ENCODE data around the gene OR2AT4.
"Not testable (repeated sequence)": the region's sequence is repeated elsewhere in the genome, so short reads cannot be mapped to it uniquely, and the experiment has no call there.

The OR2AT4 gene

DNA sequence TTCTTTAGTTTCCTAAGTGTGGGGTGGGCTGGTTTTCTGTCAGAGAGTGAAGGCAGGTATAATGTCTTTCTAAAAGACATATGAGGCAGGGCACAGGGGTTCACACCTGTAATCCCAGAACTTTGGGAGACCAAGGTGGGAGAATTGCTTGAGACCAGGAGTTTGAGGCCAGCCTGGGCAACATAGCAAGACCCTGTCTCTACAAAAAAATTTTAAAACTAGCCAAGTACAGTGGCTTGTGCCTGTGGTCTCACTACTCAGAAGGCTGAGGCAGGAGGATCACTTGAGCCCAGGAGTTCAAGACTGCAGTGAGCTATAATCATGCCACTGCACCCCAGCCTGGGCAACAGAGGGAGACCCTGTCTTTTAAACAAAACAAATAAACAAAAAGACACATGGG, 2.3 kb downstream of the OR2AT4 start:
- Mint-ChIP-seq H3K27me3 (ENCODE audit: low read depth) (peaks cover 33% of the 10 kb centered on the region), H3K9me3 (peaks cover 11% of the 10 kb centered on the region)
- not testable (repeated sequence) for H3K27ac Mint-ChIP-seq; DNase-seq (ENCODE audit: low spot score); H3K4me3 Mint-ChIP-seq; H3K36me3 Mint-ChIP-seq (ENCODE audit: low read depth); H3K4me1 Mint-ChIP-seq (ENCODE audit: low read depth)

DNA sequence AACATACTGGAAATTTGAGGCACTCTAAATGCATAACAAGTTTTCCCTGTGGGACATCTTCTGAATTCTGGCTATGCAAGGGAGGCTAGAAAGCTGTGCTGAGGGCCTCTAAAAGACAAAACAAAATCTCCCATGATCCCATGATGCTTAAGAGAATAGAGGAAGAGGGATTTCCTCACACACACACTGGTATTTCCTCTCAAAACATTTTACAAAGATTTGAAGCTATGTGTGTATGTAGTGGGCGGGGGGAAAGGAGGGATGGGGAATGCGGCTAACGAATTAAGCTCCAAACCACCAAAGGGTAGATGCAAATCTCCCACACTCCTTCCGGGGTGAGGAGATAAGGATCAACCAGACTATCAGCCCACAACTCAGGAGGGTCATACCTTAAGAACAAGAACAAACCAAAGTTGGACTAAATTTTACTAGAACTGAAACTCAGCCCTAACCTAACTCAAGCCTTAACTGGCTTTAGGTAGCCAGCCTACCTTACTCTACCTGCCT, 6.0 kb downstream of the OR2AT4 start:
- H3K27me3 Mint-ChIP-seq (ENCODE audit: low read depth): peaks cover 53% of the 10 kb centered on the region
- H3K4me3 Mint-ChIP-seq: no peak overlapping the region
- DNase-seq (ENCODE audit: low spot score): no peak
- H3K27ac Mint-ChIP-seq: no peak overlapping the region
- peaks cover 3% of the 10 kb centered on the region for H3K4me1 Mint-ChIP-seq (ENCODE audit: low read depth)
- no peaks in the 10 kb centered on the region for H3K36me3 Mint-ChIP-seq (ENCODE audit: low read depth)
- peaks cover 11% of the 10 kb centered on the region for H3K9me3 Mint-ChIP-seq

DNA sequence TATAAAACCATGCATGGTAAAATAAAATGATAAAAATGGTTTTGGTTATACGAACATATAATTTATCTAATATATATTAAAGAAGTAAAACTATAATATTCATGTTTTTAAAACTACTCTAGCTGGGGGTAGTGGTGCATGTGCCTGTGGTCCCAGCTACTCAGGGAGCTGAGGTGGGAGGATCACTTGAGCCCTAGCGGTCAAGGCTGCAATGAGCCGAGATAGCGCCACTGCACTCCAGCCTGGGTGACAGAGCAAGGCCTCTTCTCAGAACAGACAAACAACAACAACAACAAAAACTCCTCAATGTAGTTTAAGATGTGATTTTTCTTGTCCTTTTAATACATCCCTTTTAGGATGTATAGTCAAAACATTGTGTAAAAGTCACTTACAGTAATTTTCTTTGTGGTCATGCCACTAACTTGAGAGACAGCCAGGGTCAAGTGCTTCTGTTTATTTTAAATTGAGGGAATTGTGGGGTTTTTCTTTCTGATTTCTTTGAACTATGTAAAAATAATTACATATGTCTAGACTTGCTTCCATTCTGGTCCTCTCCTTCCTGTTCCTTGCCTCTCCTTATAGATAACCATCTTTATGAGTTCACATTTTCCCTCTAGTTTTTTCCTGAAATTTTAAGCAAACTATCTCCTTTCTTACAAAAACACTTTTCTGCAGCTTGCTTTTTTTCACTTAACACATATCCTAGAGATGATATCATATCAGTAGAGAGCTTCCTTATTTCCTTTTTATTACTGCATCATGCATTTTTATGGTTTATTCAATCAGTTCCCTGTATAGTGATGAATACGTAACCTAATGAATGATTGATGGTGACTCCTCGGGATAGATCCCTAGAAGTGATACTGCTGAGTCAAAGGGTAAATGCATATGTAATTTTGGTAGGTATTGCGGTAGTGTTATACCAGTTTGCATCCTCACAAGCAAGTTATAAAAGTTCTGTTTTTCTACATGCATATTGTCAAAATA, 9.1 kb downstream of the OR2AT4 start:
- DNase-seq (ENCODE audit: low spot score): no peak
- Mint-ChIP-seq H3K27ac (no peak overlapping the region), H3K9me3 (peaks cover 11% of the 10 kb centered on the region), H3K27me3 (ENCODE audit: low read depth) (peaks cover 51% of the 10 kb centered on the region), H3K4me3 (no peak overlapping the region), H3K36me3 (ENCODE audit: low read depth) (no peaks in the 10 kb centered on the region), H3K4me1 (ENCODE audit: low read depth) (peaks cover 3% of the 10 kb centered on the region)

DNA sequence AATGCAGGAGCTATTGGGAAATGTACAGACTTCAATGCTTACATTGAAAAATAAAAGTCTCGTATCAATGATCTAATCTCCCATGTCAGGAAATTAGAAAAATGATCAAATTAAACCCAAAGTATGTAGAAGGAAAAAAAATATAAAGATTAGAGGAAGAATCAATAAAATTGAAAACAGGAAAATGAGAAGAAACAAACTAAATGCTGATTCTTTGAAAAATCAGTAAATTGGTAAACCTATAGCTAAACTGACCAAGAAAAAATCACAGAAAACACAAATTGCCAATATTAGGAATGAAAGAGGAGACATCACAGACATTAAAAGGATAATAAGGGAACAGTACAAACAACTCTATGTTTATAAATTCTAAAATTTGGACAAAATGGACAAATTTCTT, 11.8 kb downstream of the OR2AT4 start:
- H3K27me3 Mint-ChIP-seq (ENCODE audit: low read depth): peaks cover 45% of the 10 kb centered on the region
- no peak overlapping the region for H3K4me3 Mint-ChIP-seq
- H3K27ac Mint-ChIP-seq: no peak overlapping the region
- H3K4me1 Mint-ChIP-seq (ENCODE audit: low read depth): no peaks in the 10 kb centered on the region
- H3K9me3 Mint-ChIP-seq: no peaks in the 10 kb centered on the region
- no peaks in the 10 kb centered on the region for H3K36me3 Mint-ChIP-seq (ENCODE audit: low read depth)
- DNase-seq (ENCODE audit: low spot score): no peak

DNA sequence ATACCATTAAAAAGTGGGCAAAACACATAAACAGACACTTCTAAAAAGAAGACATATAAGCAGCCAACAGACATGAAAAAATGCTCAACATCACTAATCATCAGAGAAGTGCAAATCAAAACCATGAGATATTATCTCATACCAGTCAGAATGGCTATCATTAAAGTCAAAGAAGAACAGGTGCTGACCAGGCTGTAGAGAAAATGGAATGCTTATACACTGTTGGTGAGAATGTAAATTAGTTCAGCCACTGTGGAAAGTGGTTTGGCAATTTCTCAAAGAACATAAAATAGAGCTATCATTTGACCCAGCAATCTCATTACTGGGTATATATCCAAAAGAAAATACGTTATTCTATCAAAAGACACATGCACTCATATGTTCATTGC, 13.5 kb downstream of the OR2AT4 start:
- DNase-seq (ENCODE audit: low spot score): no peak
- Mint-ChIP-seq H3K9me3 (no peaks in the 10 kb centered on the region), H3K27me3 (ENCODE audit: low read depth) (peaks cover 37% of the 10 kb centered on the region), H3K36me3 (ENCODE audit: low read depth) (no peaks in the 10 kb centered on the region), H3K27ac (no peak overlapping the region), H3K4me3 (no peak overlapping the region), H3K4me1 (ENCODE audit: low read depth) (no peaks in the 10 kb centered on the region)

DNA sequence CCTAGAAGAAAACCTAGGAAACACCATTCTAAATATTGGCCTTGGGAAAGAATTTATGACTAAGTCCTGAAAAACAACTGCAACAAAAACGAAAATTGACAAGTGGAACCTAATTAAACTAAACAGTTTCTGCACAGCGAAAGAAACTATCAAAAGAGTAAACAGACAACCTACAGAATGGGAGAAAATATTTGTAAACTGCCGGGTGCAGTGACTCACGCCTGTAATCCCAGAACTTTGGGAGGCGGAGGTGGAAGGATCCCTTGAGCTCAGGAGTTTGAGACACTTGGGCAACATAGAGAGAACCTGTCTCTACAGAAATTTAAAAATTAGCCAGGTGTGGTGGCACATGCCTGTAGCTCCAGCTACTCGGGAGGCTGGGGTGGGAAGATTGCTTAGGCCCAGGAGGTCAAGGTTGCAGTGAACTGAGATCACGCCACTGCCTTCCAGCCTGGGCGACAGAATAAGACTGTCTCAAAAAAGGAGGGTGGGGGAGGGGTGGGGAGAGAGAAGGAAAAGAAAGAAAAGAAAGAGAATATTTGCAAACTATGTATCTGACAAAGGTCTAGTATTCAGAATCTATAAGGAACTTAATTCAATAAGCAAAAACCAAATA, 14.0 kb downstream of the OR2AT4 start:
- H3K27ac Mint-ChIP-seq: no peak overlapping the region
- H3K9me3 Mint-ChIP-seq: no peaks in the 10 kb centered on the region
- peaks cover 35% of the 10 kb centered on the region for H3K27me3 Mint-ChIP-seq (ENCODE audit: low read depth)
- DNase-seq (ENCODE audit: low spot score): no peak
- no peak overlapping the region for H3K4me3 Mint-ChIP-seq
- H3K36me3 Mint-ChIP-seq (ENCODE audit: low read depth): no peaks in the 10 kb centered on the region
- H3K4me1 Mint-ChIP-seq (ENCODE audit: low read depth): no peaks in the 10 kb centered on the region

DNA sequence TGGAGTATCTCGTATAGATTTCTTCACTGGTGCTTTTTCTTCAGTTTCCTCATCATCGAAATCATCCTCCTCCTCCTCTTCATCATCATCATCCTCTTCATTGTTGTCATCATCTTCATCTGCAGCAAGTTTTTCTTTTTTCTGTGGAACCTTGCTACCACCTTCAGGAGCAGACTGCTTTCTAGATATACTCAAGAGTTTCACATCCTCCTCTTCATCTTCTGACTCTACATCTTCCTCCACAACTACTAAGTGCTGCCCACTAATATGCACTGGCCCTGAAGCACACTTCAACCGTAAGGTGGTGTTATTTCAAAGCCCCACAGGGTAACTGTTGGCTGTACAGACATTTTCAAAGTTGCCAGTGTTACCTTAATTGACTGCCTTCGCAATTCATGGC, 17.1 kb downstream of the OR2AT4 start:
- Mint-ChIP-seq H3K4me3 (no peak overlapping the region), H3K27ac (no peak overlapping the region), H3K9me3 (no peaks in the 10 kb centered on the region), H3K27me3 (ENCODE audit: low read depth) (peaks cover 17% of the 10 kb centered on the region), H3K4me1 (ENCODE audit: low read depth) (no peaks in the 10 kb centered on the region), H3K36me3 (ENCODE audit: low read depth) (no peaks in the 10 kb centered on the region)
- no peak for DNase-seq (ENCODE audit: low spot score)

DNA sequence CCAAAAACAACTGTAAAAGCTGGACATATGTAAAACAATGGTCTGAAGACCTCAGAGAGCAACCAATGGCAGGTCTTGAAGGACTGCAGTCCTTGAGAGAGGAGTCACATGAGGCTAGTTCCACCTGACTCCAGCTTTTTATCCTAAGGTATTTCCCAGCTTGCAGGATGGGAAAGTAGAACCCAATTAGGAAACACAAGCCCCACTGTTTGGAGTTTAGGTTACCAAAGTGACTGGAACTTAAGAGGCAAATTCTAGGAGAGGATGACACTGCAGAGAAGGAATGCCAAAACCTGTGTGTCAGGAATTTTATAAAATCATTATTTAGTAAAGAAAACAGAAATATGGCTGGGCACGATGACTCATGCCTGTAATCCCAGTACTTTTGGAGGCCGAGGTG, 18.4 kb downstream of the OR2AT4 start:
- Mint-ChIP-seq H3K27ac (no peak overlapping the region), H3K4me3 (no peak overlapping the region), H3K9me3 (no peaks in the 10 kb centered on the region), H3K27me3 (ENCODE audit: low read depth) (peaks cover 12% of the 10 kb centered on the region), H3K36me3 (ENCODE audit: low read depth) (no peaks in the 10 kb centered on the region), H3K4me1 (ENCODE audit: low read depth) (no peaks in the 10 kb centered on the region)
- no peak for DNase-seq (ENCODE audit: low spot score)

DNA sequence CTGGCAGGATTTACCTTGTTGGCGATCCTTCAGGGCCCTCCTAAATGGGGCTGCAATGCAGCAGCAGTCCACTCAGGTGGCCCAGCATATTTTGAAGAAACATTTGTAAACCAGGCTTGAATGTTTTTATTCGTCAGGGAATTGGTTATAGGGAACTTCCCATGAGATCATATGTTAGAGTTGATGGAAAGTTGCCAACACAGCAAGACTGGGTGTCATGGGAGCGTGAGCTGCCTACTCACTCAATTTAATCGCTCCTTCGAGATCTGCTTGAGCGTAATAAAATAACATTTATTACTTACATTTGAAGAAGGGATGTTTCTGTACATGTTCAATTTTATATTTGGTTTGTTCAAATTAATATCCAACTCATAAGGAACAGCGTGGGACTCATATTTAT, 19.4 kb downstream of the OR2AT4 start:
- Mint-ChIP-seq H3K36me3 (ENCODE audit: low read depth) (no peaks in the 10 kb centered on the region), H3K27me3 (ENCODE audit: low read depth) (peaks cover 13% of the 10 kb centered on the region), H3K27ac (no peak overlapping the region), H3K4me1 (ENCODE audit: low read depth) (no peaks in the 10 kb centered on the region), H3K9me3 (no peaks in the 10 kb centered on the region), H3K4me3 (no peak overlapping the region)
- no peak for DNase-seq (ENCODE audit: low spot score)

DNA sequence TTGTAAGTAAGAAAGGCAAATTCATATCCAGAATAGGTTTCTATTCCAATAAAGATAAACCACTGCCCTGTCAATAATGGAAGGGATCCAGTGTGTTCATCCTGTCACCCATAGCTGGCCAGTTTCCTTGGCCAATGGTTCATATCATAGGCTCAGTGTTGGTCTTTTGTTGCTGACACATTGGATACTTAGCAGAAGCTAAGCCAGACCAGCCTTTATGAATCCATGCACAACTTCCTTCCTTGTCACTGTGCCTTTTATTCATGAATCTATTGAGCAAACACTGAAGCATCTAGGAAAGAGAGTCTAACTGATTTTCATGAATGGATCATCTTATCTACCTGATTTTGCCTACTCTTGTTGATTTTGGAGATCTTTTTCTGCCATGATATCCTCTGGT, 20.0 kb downstream of the OR2AT4 start:
- Mint-ChIP-seq H3K4me1 (ENCODE audit: low read depth) (no peaks in the 10 kb centered on the region), H3K9me3 (no peaks in the 10 kb centered on the region), H3K36me3 (ENCODE audit: low read depth) (no peaks in the 10 kb centered on the region), H3K4me3 (no peak overlapping the region), H3K27me3 (ENCODE audit: low read depth) (peaks cover 11% of the 10 kb centered on the region), H3K27ac (no peak overlapping the region)
- no peak for DNase-seq (ENCODE audit: low spot score)

DNA sequence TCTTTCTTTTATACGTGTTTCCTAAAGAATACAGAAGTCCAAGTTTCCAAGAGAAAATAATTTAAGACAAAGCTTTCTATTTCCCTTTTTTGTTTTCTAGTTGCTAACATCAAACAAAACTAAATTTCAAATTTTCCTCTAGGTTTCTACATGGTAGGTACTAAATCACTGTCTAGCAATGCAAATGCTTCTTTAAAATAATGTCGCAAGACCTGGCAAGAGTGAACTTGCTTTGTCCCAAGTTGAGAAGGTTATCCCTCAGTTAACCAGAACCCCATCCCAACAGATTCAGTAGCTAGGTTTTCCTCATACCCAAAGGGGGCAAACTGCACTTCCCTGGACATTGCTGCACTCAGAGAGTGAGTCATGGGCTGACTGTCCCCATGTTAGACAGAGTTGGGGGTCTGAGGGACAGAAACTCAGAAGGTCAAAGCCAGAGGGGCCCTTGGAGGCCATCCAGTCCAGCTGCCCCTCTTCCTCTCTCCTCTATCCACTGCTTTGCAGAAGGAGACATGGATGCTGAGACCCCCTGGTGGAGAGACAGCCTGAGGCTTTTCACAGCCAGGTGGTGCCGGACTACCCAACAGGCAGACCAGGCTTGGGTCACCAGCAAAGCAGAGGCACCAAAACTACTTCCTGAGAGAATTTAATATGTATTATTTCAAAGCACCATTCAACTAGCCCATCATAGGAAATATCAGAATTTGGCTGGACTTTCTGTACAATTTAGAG, 23.1 kb downstream of the OR2AT4 start:
- no peak overlapping the region for H3K27ac Mint-ChIP-seq
- DNase-seq (ENCODE audit: low spot score): no peak
- H3K36me3 Mint-ChIP-seq (ENCODE audit: low read depth): no peaks in the 10 kb centered on the region
- peaks cover 15% of the 10 kb centered on the region for H3K27me3 Mint-ChIP-seq (ENCODE audit: low read depth)
- H3K4me3 Mint-ChIP-seq: no peak overlapping the region
- peaks cover 1% of the 10 kb centered on the region for H3K9me3 Mint-ChIP-seq
- no peaks in the 10 kb centered on the region for H3K4me1 Mint-ChIP-seq (ENCODE audit: low read depth)

DNA sequence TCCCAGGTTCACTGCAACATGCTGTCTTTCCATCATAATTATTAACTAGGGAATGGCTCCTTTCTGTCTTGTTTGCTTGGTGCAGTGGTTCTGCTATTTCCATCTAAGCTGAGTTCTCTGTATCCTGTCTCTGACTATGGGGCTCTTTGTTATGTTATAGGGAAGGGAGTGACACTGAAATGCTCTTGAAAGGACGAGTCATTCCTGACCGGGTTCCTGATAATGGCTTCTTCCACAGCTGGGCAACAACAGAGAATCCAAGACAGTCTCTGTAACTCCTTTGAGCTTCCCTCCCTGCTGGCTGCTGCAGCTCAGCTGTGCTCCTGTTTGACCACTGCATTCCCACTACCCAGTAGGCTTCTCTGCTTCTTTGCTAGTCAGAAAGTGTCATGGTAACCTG, 24.1 kb downstream of the OR2AT4 start:
- no peak for DNase-seq (ENCODE audit: low spot score)
- Mint-ChIP-seq H3K27me3 (ENCODE audit: low read depth) (peaks cover 18% of the 10 kb centered on the region), H3K27ac (no peak overlapping the region), H3K4me3 (no peak overlapping the region), H3K9me3 (peaks cover 3% of the 10 kb centered on the region), H3K4me1 (ENCODE audit: low read depth) (no peaks in the 10 kb centered on the region), H3K36me3 (ENCODE audit: low read depth) (no peaks in the 10 kb centered on the region)

DNA sequence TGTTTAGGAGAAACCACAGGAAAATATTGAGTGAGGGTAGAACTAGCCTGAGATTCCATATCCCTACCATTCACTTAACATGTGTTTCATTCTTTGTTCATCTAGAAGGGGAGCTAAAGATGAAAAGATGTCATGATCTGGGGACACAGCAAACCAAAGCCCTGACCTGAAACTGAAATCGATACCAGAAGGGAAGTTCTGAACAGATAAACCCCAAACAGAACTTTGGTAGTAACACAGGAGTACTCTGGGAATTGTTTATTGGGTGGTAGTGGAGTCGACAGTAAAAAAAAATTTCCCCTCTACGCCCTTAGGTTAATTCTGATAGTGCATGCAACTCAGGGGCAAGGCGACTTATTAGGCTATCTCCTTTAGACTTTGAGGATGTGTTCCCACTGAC, 27.2 kb downstream of the OR2AT4 start:
- Mint-ChIP-seq H3K9me3 (peaks cover 3% of the 10 kb centered on the region), H3K4me3 (no peak overlapping the region), H3K27me3 (ENCODE audit: low read depth) (peaks cover 32% of the 10 kb centered on the region), H3K36me3 (ENCODE audit: low read depth) (no peaks in the 10 kb centered on the region), H3K4me1 (ENCODE audit: low read depth) (no peaks in the 10 kb centered on the region), H3K27ac (no peak overlapping the region)
- no peak for DNase-seq (ENCODE audit: low spot score)

DNA sequence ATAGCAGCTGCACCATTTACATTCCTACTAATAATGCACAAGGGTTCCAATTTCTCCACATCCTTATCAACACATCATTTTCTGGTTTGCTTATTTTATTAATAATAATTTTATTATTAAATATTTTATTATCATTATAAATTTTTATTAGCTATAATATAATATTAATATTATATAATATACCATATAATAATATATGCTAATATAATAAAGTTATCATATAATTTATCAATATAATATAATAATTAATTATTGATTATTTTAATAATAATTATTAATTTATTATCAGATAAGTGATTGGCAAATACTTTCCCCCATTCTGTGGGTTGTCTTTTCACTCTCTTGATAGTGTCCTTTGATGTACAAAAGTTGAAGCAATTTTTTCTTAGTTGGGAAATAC, 27.7 kb downstream of the OR2AT4 start:
- no peaks in the 10 kb centered on the region for H3K36me3 Mint-ChIP-seq (ENCODE audit: low read depth)
- H3K4me3 Mint-ChIP-seq: no peak overlapping the region
- peaks cover 32% of the 10 kb centered on the region for H3K27me3 Mint-ChIP-seq (ENCODE audit: low read depth)
- no peaks in the 10 kb centered on the region for H3K4me1 Mint-ChIP-seq (ENCODE audit: low read depth)
- peaks cover 3% of the 10 kb centered on the region for H3K9me3 Mint-ChIP-seq
- no peak for DNase-seq (ENCODE audit: low spot score)
- no peak overlapping the region for H3K27ac Mint-ChIP-seq

Data from T-helper 2 cell treated with Interferon-gamma antibody and Interleukin-4, amounts not matched to agents 5 μg/mL and 100 μg/mL, for 36 hours (primary cell).